ENCODE data around the gene MIDN. TPM values are rescaled to one million over a fixed set of nuclear protein-coding genes. Genes with fewer than 3 reads are reported as not detected.

Gene MIDN
- total and polyA plus RNA-seq, 12 donors = 8.6 to 189 (median 59.9) TPM

GRCh38 chr19:1251330-1252220 is 3.2 kb downstream of the MIDN start:
- H3K4me3 ChIP-seq = peak overlapping the region in 3 of 4 donors; percentile 40 to 92 (median 82)
- H3K27ac ChIP-seq = peak overlapping the region; percentile 97 to 100 (median 99)
- WGBS, 4 donors = 0 to 1% (median 1%) methylated on average over 21 to 41 of the region's 41 CpGs
- no peaks in the 10 kb centered on the region for H3K27me3 ChIP-seq
- TF ChIP-seq POLR2A (IDR thresholded peaks at IDR 0.05) (peak; percentile 39 to 59), CTCF (IDR thresholded peaks at IDR 0.05) (no peak)
- H3K9me3 ChIP-seq (replicated peaks in 1 of 3) = no peaks in the 10 kb centered on the region
- peaks cover 42 to 45% of the 10 kb centered on the region in 2 donors for H3K4me1 ChIP-seq (replicated peaks in 1 of 2)
- DNase-seq = peak; percentile 78 to 90 (median 84)
- peaks cover 0 to 42% of the 10 kb centered on the region in 2 donors for H3K36me3 ChIP-seq (replicated peaks in 1 of 2)
- intact Hi-C loops (cut with DNase I) = no loop called here

GRCh38 chr19:1252221-1252820 is 3.9 kb downstream of the MIDN start:
- DNase-seq = peak in 6 of 7 donors; percentile 95 to 97 (median 96)
- peak; percentile 48 to 60 for TF ChIP-seq POLR2A (IDR thresholded peaks at IDR 0.05)
- TF ChIP-seq CTCF (IDR thresholded peaks at IDR 0.05) = no peak
- no peaks in the 10 kb centered on the region for H3K9me3 ChIP-seq (replicated peaks in 1 of 3)
- H3K4me1 ChIP-seq (replicated peaks in 1 of 2) = peaks cover 42% of the 10 kb centered on the region in 2 donors
- no peaks in the 10 kb centered on the region for H3K27me3 ChIP-seq
- peak overlapping the region; percentile 97 to 100 (median 99) for H3K27ac ChIP-seq
- intact Hi-C loops (cut with DNase I) = no loop called here
- H3K36me3 ChIP-seq (replicated peaks in 1 of 2) = peaks cover 0 to 50% of the 10 kb centered on the region in 2 donors
- 0 to 1% (median 1%) methylated on average over 22 to 30 of the region's 30 CpGs for WGBS, 4 donors
- peak overlapping the region in 2 of 4 donors; percentile 40 to 92 for H3K4me3 ChIP-seq

GRCh38 chr19:1252821-1253513 is 4.6 kb downstream of the MIDN start:
- WGBS, 4 donors = 0 to 1% (median 0%) methylated on average over 2 to 26 of the region's 26 CpGs
- H3K4me1 ChIP-seq (replicated peaks in 1 of 2) = peaks cover 40% of the 10 kb centered on the region in 2 donors
- TF ChIP-seq POLR2A (IDR thresholded peaks at IDR 0.05) (peak in 1 of 2 donors; percentile 72), CTCF (IDR thresholded peaks at IDR 0.05) (peak in 3 of 6 experiments; percentile 30 to 38 (median 35))
- peaks cover 0 to 56% of the 10 kb centered on the region in 2 donors for H3K36me3 ChIP-seq (replicated peaks in 1 of 2)
- intact Hi-C loops (cut with DNase I) = no loop called here
- peak; percentile 92 to 98 (median 97) for DNase-seq
- H3K4me3 ChIP-seq = peak overlapping the region in 2 of 4 donors; percentile 38 to 92
- H3K27me3 ChIP-seq = no peaks in the 10 kb centered on the region
- H3K9me3 ChIP-seq (replicated peaks in 1 of 3) = no peaks in the 10 kb centered on the region
- H3K27ac ChIP-seq = peak overlapping the region; percentile 97 to 100 (median 99)

All from adrenal gland (tissue), 12 donors.